GM12874 (cell line): ENCODE data around the gene MAP3K9.

Experiments
- TF ChIP-seq, protein P1 (sequence below): IDR thresholded peaks from 2 replicates; pipeline ENCODE4 v1.5.1; 2011; ENCODE audit warnings: low read depth, mild to moderate bottlenecking, control low read depth, low read length, moderate library complexity; ENCODE audit not compliant: insufficient read depth

Gene MAP3K9

GRCh38 chr14:70731447-70732239 is 77.7 kb downstream of the MAP3K9 start:
- TF ChIP-seq, protein P1, sequence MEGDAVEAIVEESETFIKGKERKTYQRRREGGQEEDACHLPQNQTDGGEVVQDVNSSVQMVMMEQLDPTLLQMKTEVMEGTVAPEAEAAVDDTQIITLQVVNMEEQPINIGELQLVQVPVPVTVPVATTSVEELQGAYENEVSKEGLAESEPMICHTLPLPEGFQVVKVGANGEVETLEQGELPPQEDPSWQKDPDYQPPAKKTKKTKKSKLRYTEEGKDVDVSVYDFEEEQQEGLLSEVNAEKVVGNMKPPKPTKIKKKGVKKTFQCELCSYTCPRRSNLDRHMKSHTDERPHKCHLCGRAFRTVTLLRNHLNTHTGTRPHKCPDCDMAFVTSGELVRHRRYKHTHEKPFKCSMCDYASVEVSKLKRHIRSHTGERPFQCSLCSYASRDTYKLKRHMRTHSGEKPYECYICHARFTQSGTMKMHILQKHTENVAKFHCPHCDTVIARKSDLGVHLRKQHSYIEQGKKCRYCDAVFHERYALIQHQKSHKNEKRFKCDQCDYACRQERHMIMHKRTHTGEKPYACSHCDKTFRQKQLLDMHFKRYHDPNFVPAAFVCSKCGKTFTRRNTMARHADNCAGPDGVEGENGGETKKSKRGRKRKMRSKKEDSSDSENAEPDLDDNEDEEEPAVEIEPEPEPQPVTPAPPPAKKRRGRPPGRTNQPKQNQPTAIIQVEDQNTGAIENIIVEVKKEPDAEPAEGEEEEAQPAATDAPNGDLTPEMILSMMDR = no peak

- TF ChIP-seq, protein P1 = no peak
These were observed 78.9 kb downstream of the MAP3K9 start for GRCh38 chr14:70730393-70730792.

GRCh38 chr14:70726651-70727375 is 82.5 kb downstream of the MAP3K9 start:
- TF ChIP-seq, protein P1 = no peak

- TF ChIP-seq, protein P1 = no peak
These were observed 84.4 kb downstream of the MAP3K9 start for GRCh38 chr14:70724944-70725343.

DNA sequence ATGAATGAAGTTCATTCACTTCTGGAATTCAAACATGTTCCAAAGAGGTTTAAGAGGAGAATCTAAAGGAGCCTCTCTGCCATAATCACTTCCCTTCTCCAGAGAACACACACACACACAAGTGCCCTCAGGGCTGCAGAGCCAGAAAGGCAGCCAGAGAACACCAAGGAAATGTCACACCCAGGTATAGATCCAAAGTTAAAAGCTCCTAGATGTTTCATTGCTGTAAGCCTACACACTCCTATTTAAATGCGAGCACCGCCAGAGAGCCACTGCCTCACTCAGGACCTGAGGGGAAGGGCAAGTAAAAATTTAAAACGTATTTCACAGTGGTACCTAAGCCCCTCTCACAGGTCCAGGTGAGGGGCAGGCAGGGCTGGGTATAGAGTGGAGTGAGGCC is 85.2 kb downstream of the MAP3K9 start:
- TF ChIP-seq, protein P1 = no peak

GRCh38 chr14:70723276-70723675 is 86.0 kb downstream of the MAP3K9 start:
- TF ChIP-seq, protein P1 = no peak

GRCh38 chr14:70722418-70722817 is 86.9 kb downstream of the MAP3K9 start:
- TF ChIP-seq, protein P1 = no peak
